ENCODE measurements around the gene MKS1.
A peak's percentile ranks its signal among the peaks of the same experiment; 100 is the strongest.

MKS1 gene

DNA sequence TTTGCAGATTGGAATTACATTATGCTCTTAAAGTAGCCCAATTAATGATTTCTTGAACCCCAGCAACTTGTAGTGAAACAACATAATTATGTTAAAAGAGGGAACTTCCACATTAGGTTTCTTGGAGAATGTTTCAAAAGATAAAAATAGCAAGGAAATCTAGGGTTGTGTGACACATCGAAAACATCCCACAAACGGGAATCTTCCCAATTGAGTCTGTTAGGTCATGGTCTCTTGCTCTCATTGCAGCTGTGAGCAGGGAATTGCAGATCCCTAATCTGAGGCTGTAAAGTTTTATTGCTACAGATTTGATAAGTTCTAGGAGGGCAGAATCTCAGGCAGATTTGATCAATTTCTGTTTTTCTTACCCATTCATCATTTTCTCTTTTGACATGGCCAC, 12.6 kb upstream of the MKS1 start:
- no peak overlapping the region for H2BK120ac ChIP-seq (ENCODE audit: low read depth, low read length)
- no peak overlapping the region for H3K4me2 ChIP-seq (ENCODE audit: low read length)
- H4K8ac ChIP-seq (ENCODE audit: low read depth, low read length), result no peak overlapping the region
- H3K79me1 ChIP-seq (ENCODE audit: low read length), result no peaks in the 10 kb centered on the region
- H3K27ac ChIP-seq (ENCODE audit: low read depth, low read length), result no peak overlapping the region
- no peak overlapping the region for H3K18ac ChIP-seq (ENCODE audit: low read length)
- no peak overlapping the region for H3K9ac ChIP-seq (ENCODE audit: low read length)
- no CpG with 5 or more reads among the region's 2 CpGs for WGBS (ENCODE audit: extremely low coverage, insufficient coverage, low lambda C conversion rate)
- H3K4me3 ChIP-seq (ENCODE audit: low read length), result no peak overlapping the region
- H3K79me2 ChIP-seq (ENCODE audit: control insufficient read depth, insufficient read depth, low read length), result no peaks in the 10 kb centered on the region
- no peak overlapping the region for H3K56ac ChIP-seq (ENCODE audit: low read length)
- no peak for DNase-seq
- H3K4ac ChIP-seq (ENCODE audit: low read depth, low read length), result no peak overlapping the region
- H3K4me1 ChIP-seq (ENCODE audit: control insufficient read depth, low read depth, low read length), result no peaks in the 10 kb centered on the region
- H2BK15ac ChIP-seq (replicated peaks; ENCODE audit: low read depth), result no peak overlapping the region
- no peaks in the 10 kb centered on the region for H3K27me3 ChIP-seq (ENCODE audit: insufficient read depth, low read length, poor library complexity)
- H2BK5ac ChIP-seq (ENCODE audit: low read length), result no peak overlapping the region
- no peak overlapping the region for H3K23ac ChIP-seq (ENCODE audit: low read length)
- no peak overlapping the region for H4K5ac ChIP-seq (ENCODE audit: low read length)
- no peak overlapping the region for H2AK5ac ChIP-seq (ENCODE audit: low read length)
- no peaks in the 10 kb centered on the region for H3K36me3 ChIP-seq (ENCODE audit: control insufficient read depth, insufficient read depth, low read length)

DNA sequence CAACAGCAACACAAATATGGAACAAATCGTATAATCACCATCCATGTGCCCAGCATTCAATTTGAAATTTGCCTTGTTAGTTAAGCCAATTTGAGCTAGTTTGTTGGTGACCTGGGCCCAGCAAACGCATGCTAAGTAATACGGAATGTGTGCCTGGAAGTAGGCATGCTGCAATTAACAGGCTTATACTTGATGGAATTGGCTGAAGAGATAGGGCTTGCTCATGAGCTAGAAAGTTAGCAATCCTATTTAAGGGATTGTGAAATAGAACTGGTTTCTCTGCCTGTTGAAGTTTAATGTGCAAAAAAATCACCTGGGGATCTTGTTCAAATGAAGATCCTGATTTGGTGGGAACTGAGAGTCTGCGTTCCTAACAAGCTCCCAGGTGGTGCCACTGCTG, 10.8 kb upstream of the MKS1 start:
- Histone ChIP-seq H3K27ac (ENCODE audit: low read depth, low read length) (no peak overlapping the region), H3K4ac (ENCODE audit: low read depth, low read length) (no peak overlapping the region), H3K36me3 (ENCODE audit: control insufficient read depth, insufficient read depth, low read length) (no peaks in the 10 kb centered on the region), H3K4me1 (ENCODE audit: control insufficient read depth, low read depth, low read length) (no peaks in the 10 kb centered on the region), H3K56ac (ENCODE audit: low read length) (no peak overlapping the region), H4K5ac (ENCODE audit: low read length) (no peak overlapping the region), H3K18ac (ENCODE audit: low read length) (no peak overlapping the region), H2BK120ac (ENCODE audit: low read depth, low read length) (no peak overlapping the region), H2BK15ac (replicated peaks; ENCODE audit: low read depth) (no peak overlapping the region), H3K4me2 (ENCODE audit: low read length) (no peak overlapping the region), H3K27me3 (ENCODE audit: insufficient read depth, low read length, poor library complexity) (no peaks in the 10 kb centered on the region), H4K8ac (ENCODE audit: low read depth, low read length) (no peak overlapping the region), H3K4me3 (ENCODE audit: low read length) (no peak overlapping the region), H3K79me1 (ENCODE audit: low read length) (no peaks in the 10 kb centered on the region), H3K23ac (ENCODE audit: low read length) (no peak overlapping the region), H2AK5ac (ENCODE audit: low read length) (no peak overlapping the region), H3K9ac (ENCODE audit: low read length) (no peak overlapping the region), H2BK5ac (ENCODE audit: low read length) (no peak overlapping the region), H3K79me2 (ENCODE audit: control insufficient read depth, insufficient read depth, low read length) (no peaks in the 10 kb centered on the region)
- no CpG with 5 or more reads among the region's 4 CpGs for WGBS (ENCODE audit: extremely low coverage, insufficient coverage, low lambda C conversion rate)
- no peak for DNase-seq

- no peak overlapping the region for H3K27ac ChIP-seq (ENCODE audit: low read depth, low read length)
- no peak overlapping the region for H3K56ac ChIP-seq (ENCODE audit: low read length)
- H3K36me3 ChIP-seq (ENCODE audit: control insufficient read depth, insufficient read depth, low read length), result no peaks in the 10 kb centered on the region
- H3K4me3 ChIP-seq (ENCODE audit: low read length), result no peak overlapping the region
- H3K18ac ChIP-seq (ENCODE audit: low read length), result no peak overlapping the region
- whole genome bisulfite sequencing (ENCODE audit: extremely low coverage, insufficient coverage, low lambda C conversion rate), result no CpG with 5 or more reads among the region's 1 CpG
- no peaks in the 10 kb centered on the region for H3K27me3 ChIP-seq (ENCODE audit: insufficient read depth, low read length, poor library complexity)
- no peaks in the 10 kb centered on the region for H3K79me1 ChIP-seq (ENCODE audit: low read length)
- no peak overlapping the region for H4K8ac ChIP-seq (ENCODE audit: low read depth, low read length)
- no peak overlapping the region for H3K4ac ChIP-seq (ENCODE audit: low read depth, low read length)
- DNase-seq, result no peak
- H3K4me2 ChIP-seq (ENCODE audit: low read length), result no peak overlapping the region
- no peak overlapping the region for H2AK5ac ChIP-seq (ENCODE audit: low read length)
- H3K4me1 ChIP-seq (ENCODE audit: control insufficient read depth, low read depth, low read length), result no peaks in the 10 kb centered on the region
- no peak overlapping the region for H3K9ac ChIP-seq (ENCODE audit: low read length)
- no peak overlapping the region for H2BK15ac ChIP-seq (replicated peaks; ENCODE audit: low read depth)
- no peaks in the 10 kb centered on the region for H3K79me2 ChIP-seq (ENCODE audit: control insufficient read depth, insufficient read depth, low read length)
- no peak overlapping the region for H3K23ac ChIP-seq (ENCODE audit: low read length)
- no peak overlapping the region for H2BK120ac ChIP-seq (ENCODE audit: low read depth, low read length)
- no peak overlapping the region for H2BK5ac ChIP-seq (ENCODE audit: low read length)
- H4K5ac ChIP-seq (ENCODE audit: low read length), result no peak overlapping the region
Measured at GRCh38 chr17:58229384-58229783, 10.3 kb upstream of the MKS1 start.

DNA sequence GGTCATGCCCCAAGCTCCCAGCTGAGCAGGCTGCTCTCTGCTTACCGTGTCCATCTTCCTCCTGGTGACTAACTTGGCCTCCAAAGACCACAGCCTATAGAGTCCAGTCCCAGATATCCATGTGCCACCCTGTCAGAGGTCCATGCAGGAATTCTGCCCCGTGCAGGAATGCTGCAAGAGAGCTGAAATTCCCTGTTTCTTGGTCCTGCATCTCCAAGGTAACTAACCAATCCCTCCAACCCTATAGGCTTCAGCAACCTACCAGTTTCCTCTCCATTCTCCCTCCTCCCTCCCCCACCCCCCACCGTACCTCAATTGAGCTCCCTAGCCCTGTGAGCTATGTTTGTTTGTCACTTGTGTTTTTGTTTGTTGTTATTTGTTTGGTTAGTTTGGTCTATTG, 9.6 kb upstream of the MKS1 start:
- Histone ChIP-seq H3K79me2 (ENCODE audit: control insufficient read depth, insufficient read depth, low read length) (no peaks in the 10 kb centered on the region), H3K9ac (ENCODE audit: low read length) (no peak overlapping the region), H3K27ac (ENCODE audit: low read depth, low read length) (no peak overlapping the region), H3K36me3 (ENCODE audit: control insufficient read depth, insufficient read depth, low read length) (no peaks in the 10 kb centered on the region), H2BK15ac (replicated peaks; ENCODE audit: low read depth) (no peak overlapping the region), H3K4me1 (ENCODE audit: control insufficient read depth, low read depth, low read length) (no peaks in the 10 kb centered on the region), H3K18ac (ENCODE audit: low read length) (no peak overlapping the region), H3K4me2 (ENCODE audit: low read length) (no peak overlapping the region), H2BK120ac (ENCODE audit: low read depth, low read length) (no peak overlapping the region), H3K4ac (ENCODE audit: low read depth, low read length) (no peak overlapping the region), H3K23ac (ENCODE audit: low read length) (no peak overlapping the region), H4K8ac (ENCODE audit: low read depth, low read length) (no peak overlapping the region), H4K5ac (ENCODE audit: low read length) (peak overlapping the region; percentile 72), H3K79me1 (ENCODE audit: low read length) (no peaks in the 10 kb centered on the region), H3K27me3 (ENCODE audit: insufficient read depth, low read length, poor library complexity) (no peaks in the 10 kb centered on the region), H2AK5ac (ENCODE audit: low read length) (no peak overlapping the region), H3K4me3 (ENCODE audit: low read length) (no peak overlapping the region), H2BK5ac (ENCODE audit: low read length) (no peak overlapping the region), H3K56ac (ENCODE audit: low read length) (no peak overlapping the region)
- WGBS (ENCODE audit: extremely low coverage, insufficient coverage, low lambda C conversion rate), result no CpG with 5 or more reads among the region's 3 CpGs
- peak; percentile 47 for DNase-seq

DNA sequence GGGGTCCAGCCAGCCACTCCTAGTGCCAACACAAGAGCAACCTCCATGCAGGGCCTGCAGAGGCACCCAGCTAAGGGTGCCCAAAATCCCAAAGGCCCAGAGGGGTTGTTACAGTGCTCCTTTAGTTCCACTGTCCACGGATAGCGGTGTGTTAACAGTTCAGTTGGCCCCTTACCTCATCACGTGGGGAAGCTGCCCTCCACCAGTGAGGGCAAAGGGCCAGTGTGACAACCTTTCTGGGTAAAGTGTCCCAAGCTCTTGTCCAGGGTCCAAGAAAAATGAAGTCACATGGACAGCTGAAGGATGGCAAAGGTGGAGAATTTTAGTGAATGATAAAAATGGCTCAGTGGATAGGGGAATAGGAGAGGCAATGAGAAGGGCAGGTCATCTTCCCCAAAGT, 8.7 kb upstream of the MKS1 start:
- no CpG with 5 or more reads among the region's 3 CpGs for WGBS (ENCODE audit: extremely low coverage, insufficient coverage, low lambda C conversion rate)
- H3K4me1 ChIP-seq (ENCODE audit: control insufficient read depth, low read depth, low read length), result no peaks in the 10 kb centered on the region
- H3K4ac ChIP-seq (ENCODE audit: low read depth, low read length), result no peak overlapping the region
- H4K5ac ChIP-seq (ENCODE audit: low read length), result no peak overlapping the region
- no peak overlapping the region for H2BK5ac ChIP-seq (ENCODE audit: low read length)
- no peak overlapping the region for H2AK5ac ChIP-seq (ENCODE audit: low read length)
- no peak overlapping the region for H2BK120ac ChIP-seq (ENCODE audit: low read depth, low read length)
- H3K27ac ChIP-seq (ENCODE audit: low read depth, low read length), result no peak overlapping the region
- H2BK15ac ChIP-seq (replicated peaks; ENCODE audit: low read depth), result no peak overlapping the region
- no peaks in the 10 kb centered on the region for H3K36me3 ChIP-seq (ENCODE audit: control insufficient read depth, insufficient read depth, low read length)
- H3K9ac ChIP-seq (ENCODE audit: low read length), result no peak overlapping the region
- H3K79me2 ChIP-seq (ENCODE audit: control insufficient read depth, insufficient read depth, low read length), result no peaks in the 10 kb centered on the region
- H3K79me1 ChIP-seq (ENCODE audit: low read length), result no peaks in the 10 kb centered on the region
- H3K56ac ChIP-seq (ENCODE audit: low read length), result no peak overlapping the region
- no peak overlapping the region for H3K4me3 ChIP-seq (ENCODE audit: low read length)
- DNase-seq, result no peak
- no peak overlapping the region for H3K23ac ChIP-seq (ENCODE audit: low read length)
- no peak overlapping the region for H3K4me2 ChIP-seq (ENCODE audit: low read length)
- no peak overlapping the region for H4K8ac ChIP-seq (ENCODE audit: low read depth, low read length)
- no peaks in the 10 kb centered on the region for H3K27me3 ChIP-seq (ENCODE audit: insufficient read depth, low read length, poor library complexity)
- no peak overlapping the region for H3K18ac ChIP-seq (ENCODE audit: low read length)

DNA sequence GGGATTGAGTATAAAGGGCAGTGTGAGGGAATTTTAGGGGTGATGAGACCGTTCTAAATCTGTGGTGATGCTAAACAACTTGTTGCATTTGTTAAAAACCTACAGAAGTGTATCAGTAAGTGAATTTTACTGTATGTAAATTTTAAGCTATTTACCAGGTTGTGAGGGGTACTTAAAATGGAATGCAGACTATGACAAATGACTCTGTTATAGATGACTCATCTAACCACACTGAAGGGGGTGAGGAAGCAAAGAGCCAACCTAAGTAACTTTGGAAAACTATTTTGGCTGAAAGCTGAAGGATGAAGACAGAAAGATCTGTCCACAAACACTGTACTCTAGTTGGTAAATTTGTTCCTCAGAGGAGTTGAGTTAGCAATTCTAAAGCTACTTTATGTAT, 5.3 kb upstream of the MKS1 start:
- no peak overlapping the region for H3K23ac ChIP-seq (ENCODE audit: low read length)
- no peaks in the 10 kb centered on the region for H3K36me3 ChIP-seq (ENCODE audit: control insufficient read depth, insufficient read depth, low read length)
- no peak overlapping the region for H3K4ac ChIP-seq (ENCODE audit: low read depth, low read length)
- no CpG with 5 or more reads among the region's 1 CpG for WGBS (ENCODE audit: extremely low coverage, insufficient coverage, low lambda C conversion rate)
- H3K4me2 ChIP-seq (ENCODE audit: low read length), result no peak overlapping the region
- DNase-seq, result peak; percentile 76
- H2BK120ac ChIP-seq (ENCODE audit: low read depth, low read length), result no peak overlapping the region
- H2BK5ac ChIP-seq (ENCODE audit: low read length), result no peak overlapping the region
- H2BK15ac ChIP-seq (replicated peaks; ENCODE audit: low read depth), result no peak overlapping the region
- peaks cover 2% of the 10 kb centered on the region for H3K4me1 ChIP-seq (ENCODE audit: control insufficient read depth, low read depth, low read length)
- no peaks in the 10 kb centered on the region for H3K27me3 ChIP-seq (ENCODE audit: insufficient read depth, low read length, poor library complexity)
- no peak overlapping the region for H3K18ac ChIP-seq (ENCODE audit: low read length)
- H3K79me2 ChIP-seq (ENCODE audit: control insufficient read depth, insufficient read depth, low read length), result no peaks in the 10 kb centered on the region
- no peak overlapping the region for H3K27ac ChIP-seq (ENCODE audit: low read depth, low read length)
- no peak overlapping the region for H4K5ac ChIP-seq (ENCODE audit: low read length)
- H3K79me1 ChIP-seq (ENCODE audit: low read length), result no peaks in the 10 kb centered on the region
- H3K56ac ChIP-seq (ENCODE audit: low read length), result no peak overlapping the region
- no peak overlapping the region for H3K4me3 ChIP-seq (ENCODE audit: low read length)
- H4K8ac ChIP-seq (ENCODE audit: low read depth, low read length), result no peak overlapping the region
- H2AK5ac ChIP-seq (ENCODE audit: low read length), result no peak overlapping the region
- no peak overlapping the region for H3K9ac ChIP-seq (ENCODE audit: low read length)
